Measurements from ENCODE around the gene NUP160. TPM values are rescaled to one million over a fixed set of nuclear protein-coding genes. Genes with fewer than 3 reads are reported as not detected.

NUP160 gene
- total and polyA plus RNA-seq, 2 of the 8 experiments (the other 6 are each of a cell fraction or from before 2014, with no cell fraction given), result 44.6 to 100 TPM

DNA sequence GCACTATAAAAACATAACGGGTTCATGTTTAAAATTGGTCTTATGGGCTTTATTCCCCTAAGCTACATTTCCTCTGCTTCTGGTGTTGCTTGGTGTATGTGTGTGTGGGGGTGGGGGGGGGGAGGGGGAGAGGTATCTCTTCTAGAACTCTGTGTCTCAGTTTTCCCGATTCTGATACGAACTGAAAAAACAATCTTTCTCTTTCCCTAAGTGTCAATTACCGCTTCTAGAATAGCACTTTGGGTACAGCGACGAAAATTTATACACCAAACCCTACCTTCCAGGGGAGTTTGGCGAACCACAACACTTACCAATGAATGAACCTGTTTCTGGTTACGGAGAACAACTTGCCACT is 636 bp downstream of the NUP160 start:
- peak overlapping the region; percentile 100 for H2AFZ ChIP-seq (ENCODE audit: low read length)
- H3K79me1 ChIP-seq (ENCODE audit: low read depth, low read length), result peaks cover 10% of the 10 kb centered on the region; the same call in 1 of the 2 replicates
- no peak overlapping the region for H2BK20ac ChIP-seq (ENCODE audit: low read length)
- H3K4ac ChIP-seq (replicated peaks; ENCODE audit: insufficient read length, low read depth, low read length), result no peak overlapping the region
- no peak overlapping the region for H4K5ac ChIP-seq (ENCODE audit: insufficient read length, low read depth, low read length)
- peaks cover 2 to 8% of the 10 kb centered on the region in 2 experiments for H4K20me1 ChIP-seq (replicated peaks in 1 of 2; ENCODE audit: control insufficient read depth in 1 of 2, insufficient read depth in 2 of 2, low read length in 2 of 2)
- no peak overlapping the region for H3K14ac ChIP-seq (ENCODE audit: insufficient read length)
- H4K91ac ChIP-seq (replicated peaks; ENCODE audit: insufficient read length, low read length), result no peak overlapping the region
- CTCF ChIA-PET (ENCODE audit: partially characterized antibody), result interaction anchor here (1.0 kb wide), 1 partner anchor 18 kb away, joined by 5 read pairs; no protein-coding TSS in a partner anchor
- no peak overlapping the region; the same call in 1 of the 2 replicates for H2AK5ac ChIP-seq (ENCODE audit: low read depth, low read length)
- peak overlapping the region; percentile 100 for H3K27ac ChIP-seq (ENCODE audit: low read depth, low read length)
- H3K27me3 ChIP-seq (replicated peaks in 1 of 4; ENCODE audit: control insufficient read depth in 3 of 4, extremely low read depth in 1 of 4, insufficient read depth in 3 of 4, low read length in 3 of 4), result no peaks in the 10 kb centered on the region
- peaks cover 0 to 8% (median 3%) of the 10 kb centered on the region in 4 experiments; a peak in 5 of 7 replicates for H3K4me1 ChIP-seq (replicated peaks in 1 of 4; ENCODE audit: control insufficient read depth in 3 of 4, insufficient read depth in 4 of 4, low read length in 3 of 4)
- DNase-seq (ENCODE audit: low read depth in 1 of 2, low spot score in 2 of 2), result no peak
- WGBS, 2 experiments (ENCODE audit: extremely low coverage in 1 of 2, insufficient coverage in 1 of 2, insufficient read length in 1 of 2, insufficient replicate concordance in 2 of 2, low coverage in 1 of 2, low lambda C conversion rate in 2 of 2, missing lambda C conversion rate in 1 of 2), result 13% methylated on average over 6 of the region's 8 CpGs; no CpG with 5 or more reads in 1 of the 2 experiments
- no peak overlapping the region for H3K18ac ChIP-seq (ENCODE audit: extremely low read depth, low read length)
- H3K79me2 ChIP-seq (ENCODE audit: control insufficient read depth in 1 of 2, insufficient read depth in 2 of 2, low read length in 2 of 2), result peaks cover 11 to 52% of the 10 kb centered on the region in 2 experiments
- FAIRE-seq, result no peak
- POLR2A ChIA-PET (ENCODE audit: partially characterized antibody), result interaction anchor here (0.7 to 1.7 kb wide), 11 partner anchors 8 to 447 kb away, joined by 3 to 10 read pairs (median 3); partner anchors contain the start of genes FNBP4, KBTBD4 and NDUFS3
- TF ChIP-seq GTF2F1 (IDR thresholded peaks at IDR 0.05; ENCODE audit: borderline replicate concordance, low read depth, low read length), result no peak
- H3K56ac ChIP-seq (replicated peaks; ENCODE audit: insufficient read length, low read depth, low read length), result no peak overlapping the region
- H3K36me3 ChIP-seq (ENCODE audit: control insufficient read depth in 2 of 4, insufficient read depth in 4 of 4, low read length in 3 of 4), result peaks cover 11 to 34% (median 29%) of the 10 kb centered on the region in 4 experiments
- H2BK12ac ChIP-seq (ENCODE audit: low read depth, low read length), result peak overlapping the region; percentile 88; the same call in 1 of the 2 replicates
- no peaks in the 10 kb centered on the region for H3K9me3 ChIP-seq (ENCODE audit: insufficient read depth in 2 of 2, low read depth in 1 of 2, low read length in 1 of 2)
- peak overlapping the region; percentile 99; the same call in 1 of the 2 replicates for H4K8ac ChIP-seq (ENCODE audit: extremely low read depth, insufficient read depth, low read length)
- H3K4me2 ChIP-seq (ENCODE audit: insufficient read depth in 1 of 2, low read depth in 2 of 2, low read length in 2 of 2), result peak overlapping the region; percentile 83 to 95
- peak overlapping the region; percentile 96 to 100 (median 99) for H3K4me3 ChIP-seq (ENCODE audit: extremely low read depth in 1 of 4, insufficient read depth in 2 of 4, low read depth in 3 of 4, low read length in 4 of 4)
- peak overlapping the region; percentile 97 to 100 (median 99) for H3K9ac ChIP-seq (replicated peaks in 1 of 4; ENCODE audit: extremely low read depth in 1 of 4, low read depth in 3 of 4, low read length in 3 of 4)
- no peak overlapping the region for H2BK15ac ChIP-seq (ENCODE audit: low read length)
- peak overlapping the region; percentile 99 for H2BK5ac ChIP-seq (ENCODE audit: low read depth, low read length)
- peaks cover 14% of the 10 kb centered on the region for H3K23me2 ChIP-seq (ENCODE audit: low read depth, low read length)
- H3K23ac ChIP-seq (ENCODE audit: insufficient read length), result no peak overlapping the region
- H2BK120ac ChIP-seq (replicated peaks; ENCODE audit: low read depth, low read length), result no peak overlapping the region
